ENCODE measurements around the gene MUC6.

MUC6 gene

DNA sequence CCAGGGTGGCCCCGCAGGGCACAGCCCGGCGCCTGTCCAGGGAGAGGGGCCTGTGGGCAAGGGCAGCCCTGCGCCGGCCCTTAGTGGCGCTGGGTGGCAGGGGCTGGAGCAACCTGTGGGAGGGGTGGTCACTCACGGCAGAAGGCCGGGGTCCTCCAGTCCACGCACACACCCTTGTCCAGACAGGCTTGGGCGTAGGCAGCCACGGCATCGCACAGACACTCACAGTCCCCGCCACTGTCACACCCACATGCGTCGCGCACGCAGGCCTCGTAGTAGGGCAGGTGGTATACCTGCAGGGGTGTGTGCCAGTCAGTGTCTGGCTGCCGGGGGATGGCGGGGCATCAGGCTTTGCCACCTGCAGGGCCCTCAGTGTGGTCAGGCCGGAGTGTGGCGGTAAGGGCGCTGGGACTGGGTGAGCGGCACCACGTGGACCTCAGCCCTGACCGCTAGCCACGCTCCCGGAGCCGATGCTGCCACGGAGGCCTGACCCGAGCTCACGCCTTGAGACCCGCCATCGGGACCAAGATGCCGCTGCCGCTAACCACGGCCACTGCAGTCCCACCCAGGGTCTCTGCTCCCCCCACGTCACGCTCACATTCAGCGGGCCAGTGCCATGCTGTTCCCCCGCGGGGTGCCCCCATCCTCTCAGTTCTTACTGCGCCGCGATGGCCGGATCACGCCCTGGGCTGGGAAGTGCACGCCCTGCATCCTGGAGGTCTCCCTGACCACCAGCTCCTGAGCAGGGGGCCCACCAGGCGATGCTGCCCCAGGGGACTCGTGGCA lies 12.5 kb downstream of the MUC6 start:
- TF ChIP-seq, protein P1, sequence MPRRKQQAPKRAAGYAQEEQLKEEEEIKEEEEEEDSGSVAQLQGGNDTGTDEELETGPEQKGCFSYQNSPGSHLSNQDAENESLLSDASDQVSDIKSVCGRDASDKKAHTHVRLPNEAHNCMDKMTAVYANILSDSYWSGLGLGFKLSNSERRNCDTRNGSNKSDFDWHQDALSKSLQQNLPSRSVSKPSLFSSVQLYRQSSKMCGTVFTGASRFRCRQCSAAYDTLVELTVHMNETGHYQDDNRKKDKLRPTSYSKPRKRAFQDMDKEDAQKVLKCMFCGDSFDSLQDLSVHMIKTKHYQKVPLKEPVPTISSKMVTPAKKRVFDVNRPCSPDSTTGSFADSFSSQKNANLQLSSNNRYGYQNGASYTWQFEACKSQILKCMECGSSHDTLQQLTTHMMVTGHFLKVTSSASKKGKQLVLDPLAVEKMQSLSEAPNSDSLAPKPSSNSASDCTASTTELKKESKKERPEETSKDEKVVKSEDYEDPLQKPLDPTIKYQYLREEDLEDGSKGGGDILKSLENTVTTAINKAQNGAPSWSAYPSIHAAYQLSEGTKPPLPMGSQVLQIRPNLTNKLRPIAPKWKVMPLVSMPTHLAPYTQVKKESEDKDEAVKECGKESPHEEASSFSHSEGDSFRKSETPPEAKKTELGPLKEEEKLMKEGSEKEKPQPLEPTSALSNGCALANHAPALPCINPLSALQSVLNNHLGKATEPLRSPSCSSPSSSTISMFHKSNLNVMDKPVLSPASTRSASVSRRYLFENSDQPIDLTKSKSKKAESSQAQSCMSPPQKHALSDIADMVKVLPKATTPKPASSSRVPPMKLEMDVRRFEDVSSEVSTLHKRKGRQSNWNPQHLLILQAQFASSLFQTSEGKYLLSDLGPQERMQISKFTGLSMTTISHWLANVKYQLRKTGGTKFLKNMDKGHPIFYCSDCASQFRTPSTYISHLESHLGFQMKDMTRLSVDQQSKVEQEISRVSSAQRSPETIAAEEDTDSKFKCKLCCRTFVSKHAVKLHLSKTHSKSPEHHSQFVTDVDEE (CRISPR knock-in tag; IDR thresholded peaks at IDR 0.05) = no peak
- no peak for ATAC-seq

DNA sequence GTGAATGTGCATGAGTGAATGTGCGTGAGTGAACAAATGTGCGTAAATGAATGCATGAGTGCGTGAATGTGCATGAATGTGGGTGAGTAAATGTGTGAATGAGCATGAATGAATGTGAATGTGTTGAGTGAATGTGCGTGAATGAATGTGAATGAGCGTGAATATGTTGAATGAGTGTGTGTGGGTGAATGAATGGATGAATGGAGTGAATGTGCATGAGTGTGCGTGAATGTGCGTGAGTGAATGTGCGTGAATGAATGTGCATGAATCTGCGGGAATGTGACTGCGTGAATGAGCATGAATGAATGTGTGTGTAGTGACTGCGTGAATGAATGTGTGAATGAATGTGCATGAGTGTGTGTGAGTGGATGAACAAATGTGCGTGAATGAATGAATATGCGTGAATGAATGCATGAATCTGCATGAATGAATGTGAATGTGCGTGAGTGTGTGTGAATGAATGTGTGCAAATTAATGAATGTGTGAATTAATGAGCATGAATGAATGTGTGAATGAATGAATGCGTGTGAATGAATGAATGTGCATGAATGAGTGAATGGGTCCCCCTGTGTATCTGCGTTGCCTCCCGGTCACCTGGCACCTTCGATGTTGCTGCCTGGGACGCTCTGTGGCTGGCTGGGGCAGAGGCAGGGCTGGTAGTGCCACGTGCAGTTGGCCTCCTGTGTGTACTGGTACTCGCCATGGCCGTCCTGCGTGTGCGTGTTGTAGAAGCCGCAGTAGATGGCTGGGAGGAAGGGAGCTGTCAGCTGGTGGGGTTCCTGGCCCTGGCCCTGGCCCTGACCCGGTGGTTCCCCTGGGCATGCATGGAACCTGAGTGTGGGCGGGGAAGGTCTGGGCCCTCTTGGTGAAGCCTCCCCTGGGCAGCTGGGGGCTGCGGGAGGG lies 13.4 kb downstream of the MUC6 start:
- no peak for TF ChIP-seq ZC3H10 (CRISPR knock-in tag; IDR thresholded peaks at IDR 0.05)
- no peak for TF ChIP-seq GLIS3 (CRISPR knock-in tag; IDR thresholded peaks at IDR 0.05)
- TF ChIP-seq, protein P2, sequence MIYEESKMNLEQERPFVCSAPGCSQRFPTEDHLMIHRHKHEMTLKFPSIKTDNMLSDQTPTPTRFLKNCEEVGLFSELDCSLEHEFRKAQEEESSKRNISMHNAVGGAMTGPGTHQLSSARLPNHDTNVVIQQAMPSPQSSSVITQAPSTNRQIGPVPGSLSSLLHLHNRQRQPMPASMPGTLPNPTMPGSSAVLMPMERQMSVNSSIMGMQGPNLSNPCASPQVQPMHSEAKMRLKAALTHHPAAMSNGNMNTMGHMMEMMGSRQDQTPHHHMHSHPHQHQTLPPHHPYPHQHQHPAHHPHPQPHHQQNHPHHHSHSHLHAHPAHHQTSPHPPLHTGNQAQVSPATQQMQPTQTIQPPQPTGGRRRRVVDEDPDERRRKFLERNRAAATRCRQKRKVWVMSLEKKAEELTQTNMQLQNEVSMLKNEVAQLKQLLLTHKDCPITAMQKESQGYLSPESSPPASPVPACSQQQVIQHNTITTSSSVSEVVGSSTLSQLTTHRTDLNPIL (CRISPR knock-in tag; IDR thresholded peaks at IDR 0.05; ENCODE audit: low read depth) = no peak
- ATAC-seq = no peak

DNA sequence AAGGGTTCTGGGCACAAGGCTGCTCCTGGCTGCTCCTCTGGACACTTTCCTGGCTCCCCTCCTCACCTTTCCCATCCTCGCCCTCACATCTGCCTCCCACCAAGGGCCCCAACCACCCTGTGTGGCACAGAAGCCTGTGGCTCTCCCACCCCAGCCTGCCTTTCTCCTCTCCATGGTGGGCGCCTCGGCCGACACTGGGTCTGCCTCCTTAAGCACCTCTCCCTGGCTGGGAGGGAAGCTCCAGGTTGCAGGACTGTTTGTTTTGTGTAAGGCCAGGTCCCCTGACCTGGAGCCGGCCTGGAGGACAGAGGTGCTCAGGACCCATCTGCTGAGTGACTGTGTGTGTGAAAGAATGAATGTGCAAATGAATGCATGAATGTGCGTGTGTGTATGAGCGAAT lies 14.1 kb downstream of the MUC6 start:
- no peak for ATAC-seq
- TF ChIP-seq ARNTL (CRISPR knock-in tag; IDR thresholded peaks at IDR 0.05; ENCODE audit: borderline replicate concordance, low read depth) (no peak), GLIS3 (CRISPR knock-in tag; IDR thresholded peaks at IDR 0.05) (no peak), TCF4 (CRISPR knock-in tag; IDR thresholded peaks at IDR 0.05; ENCODE audit: borderline replicate concordance) (no peak), ZNF8 (CRISPR knock-in tag; IDR thresholded peaks at IDR 0.05) (no peak), RARB (CRISPR knock-in tag; IDR thresholded peaks at IDR 0.05) (no peak), OSR1 (CRISPR knock-in tag; IDR thresholded peaks at IDR 0.05) (no peak), ZC3H10 (CRISPR knock-in tag; IDR thresholded peaks at IDR 0.05) (no peak), SNAI2 (CRISPR knock-in tag; IDR thresholded peaks at IDR 0.05) (no peak), ZNF565 (CRISPR knock-in tag; conservative IDR thresholded peaks at IDR 0.05; ENCODE audit: low read depth) (no peak), ZFP3 (CRISPR knock-in tag; IDR thresholded peaks at IDR 0.05) (no peak), CSDC2 (CRISPR knock-in tag; IDR thresholded peaks at IDR 0.05) (no peak), TOX (CRISPR knock-in tag; IDR thresholded peaks at IDR 0.05; ENCODE audit: borderline replicate concordance) (no peak), ZNF70 (CRISPR knock-in tag; IDR thresholded peaks at IDR 0.05) (no peak), ISL1 (CRISPR knock-in tag; IDR thresholded peaks at IDR 0.05) (no peak)
- TF ChIP-seq, protein P3, sequence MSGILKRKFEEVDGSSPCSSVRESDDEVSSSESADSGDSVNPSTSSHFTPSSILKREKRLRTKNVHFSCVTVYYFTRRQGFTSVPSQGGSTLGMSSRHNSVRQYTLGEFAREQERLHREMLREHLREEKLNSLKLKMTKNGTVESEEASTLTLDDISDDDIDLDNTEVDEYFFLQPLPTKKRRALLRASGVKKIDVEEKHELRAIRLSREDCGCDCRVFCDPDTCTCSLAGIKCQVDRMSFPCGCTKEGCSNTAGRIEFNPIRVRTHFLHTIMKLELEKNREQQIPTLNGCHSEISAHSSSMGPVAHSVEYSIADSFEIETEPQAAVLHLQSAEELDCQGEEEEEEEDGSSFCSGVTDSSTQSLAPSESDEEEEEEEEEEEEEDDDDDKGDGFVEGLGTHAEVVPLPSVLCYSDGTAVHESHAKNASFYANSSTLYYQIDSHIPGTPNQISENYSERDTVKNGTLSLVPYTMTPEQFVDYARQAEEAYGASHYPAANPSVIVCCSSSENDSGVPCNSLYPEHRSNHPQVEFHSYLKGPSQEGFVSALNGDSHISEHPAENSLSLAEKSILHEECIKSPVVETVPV (CRISPR knock-in tag; IDR thresholded peaks at IDR 0.05) = no peak
- TF ChIP-seq, protein P2 (CRISPR knock-in tag; IDR thresholded peaks at IDR 0.05; ENCODE audit: low read depth) = no peak
- TF ChIP-seq, protein P1 (CRISPR knock-in tag; IDR thresholded peaks at IDR 0.05) = no peak
- TF ChIP-seq, protein P4, sequence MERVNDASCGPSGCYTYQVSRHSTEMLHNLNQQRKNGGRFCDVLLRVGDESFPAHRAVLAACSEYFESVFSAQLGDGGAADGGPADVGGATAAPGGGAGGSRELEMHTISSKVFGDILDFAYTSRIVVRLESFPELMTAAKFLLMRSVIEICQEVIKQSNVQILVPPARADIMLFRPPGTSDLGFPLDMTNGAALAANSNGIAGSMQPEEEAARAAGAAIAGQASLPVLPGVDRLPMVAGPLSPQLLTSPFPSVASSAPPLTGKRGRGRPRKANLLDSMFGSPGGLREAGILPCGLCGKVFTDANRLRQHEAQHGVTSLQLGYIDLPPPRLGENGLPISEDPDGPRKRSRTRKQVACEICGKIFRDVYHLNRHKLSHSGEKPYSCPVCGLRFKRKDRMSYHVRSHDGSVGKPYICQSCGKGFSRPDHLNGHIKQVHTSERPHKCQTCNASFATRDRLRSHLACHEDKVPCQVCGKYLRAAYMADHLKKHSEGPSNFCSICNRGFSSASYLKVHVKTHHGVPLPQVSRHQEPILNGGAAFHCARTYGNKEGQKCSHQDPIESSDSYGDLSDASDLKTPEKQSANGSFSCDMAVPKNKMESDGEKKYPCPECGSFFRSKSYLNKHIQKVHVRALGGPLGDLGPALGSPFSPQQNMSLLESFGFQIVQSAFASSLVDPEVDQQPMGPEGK (CRISPR knock-in tag; IDR thresholded peaks at IDR 0.05; ENCODE audit: borderline replicate concordance) = no peak

Measured in SK-N-SH treated with all-trans-retinoic acid at 6 μM for 48 hours (cell line).